GM21576 (cell line): ENCODE measurements around the gene TRIM66.

Experiments used
- ATAC-seq: cut with Tn5 transposase; IDR thresholded peaks from one replicate; pipeline ENCODE4 v1.9.1; 2021; ENCODE audit warnings: mild to moderate bottlenecking, moderate library complexity; ENCODE audit not compliant: unreplicated experiment

Gene TRIM66

DNA sequence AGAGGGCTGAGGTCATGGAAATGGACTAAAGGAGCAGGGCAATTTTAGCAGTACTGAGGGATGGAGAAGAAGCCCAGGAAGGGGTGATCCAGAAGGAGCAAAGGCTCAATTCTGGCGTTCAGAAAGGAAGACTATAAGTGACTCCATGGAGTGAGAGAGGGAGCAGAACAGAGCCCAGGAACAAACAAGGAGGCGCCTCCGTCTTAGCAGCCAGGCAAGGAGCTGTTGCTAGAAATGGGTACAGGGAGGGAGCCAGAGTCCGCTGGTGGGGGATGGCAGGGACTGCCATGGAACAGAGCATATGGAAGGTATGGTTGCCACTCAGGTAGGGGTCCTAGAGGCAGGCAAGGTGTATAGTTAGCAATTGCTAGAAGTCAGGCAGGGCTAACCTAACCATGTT, 68.0 kb downstream of the TRIM66 start:
- no peak for ATAC-seq

DNA sequence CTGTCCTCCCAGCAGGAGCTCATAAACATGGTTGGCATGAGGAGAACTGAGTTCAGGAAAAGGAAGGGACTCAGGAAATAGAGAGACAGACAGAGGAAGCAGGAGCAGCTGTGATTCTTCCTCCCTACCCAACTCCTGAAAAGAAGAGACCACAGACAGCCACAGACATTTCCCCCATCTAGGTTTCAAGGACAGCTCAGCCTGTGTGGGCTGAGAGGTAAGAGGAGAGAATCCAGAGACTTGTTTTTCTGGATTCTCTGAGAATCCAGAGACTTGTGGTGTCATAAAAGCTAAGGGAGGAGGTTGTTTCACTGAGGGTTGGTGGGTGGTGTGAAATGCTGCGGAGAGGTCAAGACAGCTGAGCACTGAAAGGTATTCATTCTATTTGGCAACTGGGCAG, 69.4 kb downstream of the TRIM66 start:
- no peak for ATAC-seq

DNA sequence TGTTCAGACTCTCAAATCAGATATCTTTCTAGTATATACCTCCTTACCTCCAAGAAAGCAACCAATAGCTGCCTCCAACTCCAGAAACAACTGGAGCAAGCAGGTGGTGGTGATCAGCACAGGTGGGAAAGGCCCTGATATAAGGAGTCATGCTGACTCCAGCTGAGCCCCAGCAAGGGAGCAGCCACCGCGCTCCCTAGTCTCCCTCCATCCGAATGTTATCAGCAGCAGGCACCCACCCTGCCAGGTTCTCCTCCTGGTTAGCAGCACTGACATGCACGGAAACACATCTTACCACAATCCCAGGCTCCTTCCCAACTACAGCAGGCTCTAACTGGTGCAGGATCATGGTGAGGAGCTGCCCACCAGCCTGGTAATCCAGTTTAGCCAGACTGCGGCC, 69.9 kb downstream of the TRIM66 start:
- ATAC-seq, result no peak

DNA sequence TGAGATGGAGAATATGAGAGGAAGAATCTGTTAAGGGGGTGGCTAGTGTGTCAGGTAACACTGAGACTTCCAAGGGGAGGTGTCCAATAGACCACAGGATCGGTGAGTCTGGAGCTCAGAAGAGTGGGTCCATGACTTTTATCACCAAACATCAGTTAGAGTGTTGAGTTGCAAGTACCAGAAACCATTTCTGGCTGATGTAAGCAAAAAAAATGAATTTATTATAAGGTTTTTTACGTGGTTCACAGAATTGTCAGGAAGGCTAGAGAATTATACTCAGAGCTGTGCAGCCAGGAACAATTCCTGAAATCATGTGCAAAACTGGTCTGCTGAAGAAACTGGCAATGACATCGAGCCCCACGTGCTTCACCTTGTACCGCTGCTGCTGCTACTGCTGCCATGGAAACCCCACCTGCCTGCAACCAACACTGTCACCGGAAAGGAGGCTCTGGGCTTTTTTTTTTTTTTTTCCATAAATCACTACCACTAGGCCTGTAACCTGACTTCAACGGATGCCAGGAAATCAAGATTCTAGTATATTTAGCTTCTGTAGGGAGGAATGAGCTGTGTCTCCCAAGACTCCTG, 71.8 kb downstream of the TRIM66 start:
- ATAC-seq, result no peak

DNA sequence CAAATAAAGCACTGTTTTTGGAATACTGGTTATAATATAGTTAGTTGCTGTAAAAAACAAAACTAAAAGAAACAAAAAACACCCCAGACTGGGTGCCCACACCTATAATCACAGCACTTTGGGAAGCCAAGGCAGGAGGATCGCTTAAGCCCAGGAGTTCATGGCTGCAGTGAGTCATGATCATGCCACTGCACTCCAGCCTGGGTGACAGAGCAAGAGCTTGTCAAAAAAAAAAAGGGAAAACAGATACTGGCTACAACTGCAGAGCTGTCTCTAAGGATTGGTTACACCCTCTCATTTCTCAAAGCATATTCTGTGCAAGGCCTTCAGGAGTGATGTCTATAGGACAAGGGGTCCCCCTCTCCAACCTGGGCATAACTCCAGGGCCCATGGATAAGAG, 73.8 kb downstream of the TRIM66 start:
- no peak for ATAC-seq

DNA sequence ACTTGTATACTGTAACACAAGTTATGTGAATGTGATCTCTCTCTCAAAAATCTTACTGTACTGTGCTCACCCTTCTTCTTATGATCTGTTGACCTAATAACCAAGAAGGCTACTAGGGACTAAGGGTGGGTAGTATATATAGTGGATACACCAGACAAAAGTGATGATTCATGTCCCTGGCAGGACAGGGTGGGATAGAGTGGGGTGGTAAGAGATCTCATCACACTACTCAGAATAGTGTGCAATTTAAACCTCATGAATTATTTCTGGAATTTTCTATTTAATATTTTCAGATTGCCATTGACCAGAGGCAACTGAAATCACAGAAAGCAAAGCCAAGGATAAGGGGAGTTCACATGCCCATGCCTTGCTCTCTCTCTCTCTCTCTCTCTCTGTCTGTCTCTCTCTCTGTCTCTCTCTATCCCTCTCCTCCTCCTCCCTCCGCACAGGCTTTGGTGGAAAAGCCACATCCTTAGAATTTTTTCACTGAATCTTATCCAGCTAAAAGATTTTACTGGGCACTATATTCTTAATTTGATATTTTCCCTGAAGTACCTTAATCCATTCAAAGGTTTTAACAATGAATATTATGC, 76.4 kb downstream of the TRIM66 start:
- ATAC-seq, result no peak

DNA sequence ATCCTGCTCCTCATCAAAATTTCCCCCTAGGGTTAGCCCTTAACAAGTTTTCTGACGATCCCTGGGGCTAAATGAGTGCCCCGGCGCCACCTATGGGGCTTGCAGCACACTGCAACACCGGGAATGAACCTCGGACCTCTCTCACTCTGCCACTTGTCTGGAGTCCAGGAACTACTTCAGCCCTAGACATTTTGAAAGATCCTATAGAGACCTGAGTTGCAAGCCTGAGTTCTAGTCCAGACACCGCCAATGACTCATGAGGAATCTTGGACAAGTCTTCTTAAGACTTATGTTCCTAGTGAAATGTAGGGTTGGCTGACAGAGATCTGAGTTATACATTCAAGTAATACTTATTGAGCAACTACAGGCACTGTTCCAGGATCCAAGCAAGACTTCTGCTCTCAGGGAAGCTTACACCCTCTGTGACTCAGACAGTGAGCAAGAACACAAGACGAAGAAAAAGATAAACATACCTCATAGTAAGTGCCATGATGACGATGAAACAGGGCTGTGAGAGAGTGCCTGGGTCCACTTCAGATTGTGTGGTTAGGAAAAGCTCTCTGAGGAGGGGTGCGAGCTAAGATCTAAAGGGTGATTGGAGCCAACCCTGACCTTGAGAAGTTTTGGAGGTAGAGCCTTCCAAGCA, 78.3 kb downstream of the TRIM66 start:
- peak; percentile 82 for ATAC-seq

DNA sequence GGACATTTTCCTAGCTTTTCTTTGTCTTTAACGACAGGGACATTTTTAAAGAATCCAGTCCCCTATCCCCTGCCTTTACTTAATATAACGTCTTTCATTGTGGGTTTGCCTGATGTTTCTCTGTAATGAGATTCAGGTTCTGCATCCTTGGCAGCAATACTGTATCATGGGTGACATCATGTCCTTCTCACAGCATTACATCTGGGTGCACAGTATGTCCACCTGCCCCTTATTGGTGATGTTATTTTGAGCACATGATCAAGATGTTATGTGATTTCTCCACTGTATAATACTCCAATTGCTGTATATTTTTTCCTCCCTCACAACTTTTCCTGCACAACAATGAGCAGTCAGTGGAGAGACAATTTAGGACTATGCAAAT, 78.8 kb downstream of the TRIM66 start:
- ATAC-seq, result no peak

DNA sequence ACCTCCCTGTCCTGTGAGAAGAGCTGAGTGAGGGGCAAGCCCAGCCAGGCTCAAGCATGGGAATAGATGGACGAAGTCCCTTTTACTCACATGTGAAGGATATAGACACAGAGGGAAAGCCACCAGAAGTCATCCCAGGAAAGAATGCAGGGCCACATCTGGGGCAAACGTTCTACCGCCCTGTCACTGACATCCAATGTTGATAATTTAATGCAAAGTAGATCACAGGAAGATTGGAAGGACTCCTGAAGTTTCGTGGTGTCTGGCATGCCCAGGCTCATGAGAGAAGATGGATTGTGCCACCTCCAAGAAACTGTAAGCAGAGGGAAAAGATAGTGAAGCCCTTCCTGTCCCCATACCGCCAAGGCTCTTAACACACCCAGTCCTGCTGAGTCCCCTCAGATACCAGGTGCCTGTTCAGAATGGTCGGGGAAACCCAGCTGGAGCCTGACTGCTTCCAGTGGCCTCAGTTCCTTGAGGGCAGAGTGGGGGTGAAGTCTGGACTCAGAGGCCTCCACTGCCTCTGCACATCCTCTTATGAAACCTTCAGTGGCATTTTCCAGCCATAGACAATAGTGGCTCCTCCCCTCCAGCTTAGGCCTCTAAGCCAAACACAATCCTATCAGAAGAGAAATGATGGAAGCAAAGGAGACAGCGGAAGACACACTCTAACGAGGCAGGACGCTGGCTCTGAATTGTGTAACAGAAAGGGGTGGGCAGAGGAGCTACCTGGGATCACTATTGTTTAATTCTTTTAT, 80.9 kb downstream of the TRIM66 start:
- no peak for ATAC-seq

DNA sequence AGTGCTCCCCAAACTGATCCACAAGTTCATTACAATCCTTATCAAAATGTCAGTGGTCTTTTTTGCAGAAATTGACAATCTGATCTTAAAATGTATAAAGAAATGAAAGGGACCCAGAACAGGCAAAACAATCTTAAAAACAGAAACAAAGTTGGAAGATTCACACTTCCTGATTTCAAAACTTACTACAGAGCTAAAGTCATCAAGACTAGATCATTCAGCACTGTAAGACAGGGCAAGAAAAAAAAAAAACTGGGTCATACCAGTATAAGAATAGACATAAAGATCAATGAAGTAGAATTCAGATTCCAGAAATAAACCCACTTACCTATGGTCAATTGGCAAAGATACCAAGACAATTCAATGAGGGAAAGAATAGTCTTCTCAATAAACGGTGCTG, 84.0 kb downstream of the TRIM66 start:
- no peak for ATAC-seq

DNA sequence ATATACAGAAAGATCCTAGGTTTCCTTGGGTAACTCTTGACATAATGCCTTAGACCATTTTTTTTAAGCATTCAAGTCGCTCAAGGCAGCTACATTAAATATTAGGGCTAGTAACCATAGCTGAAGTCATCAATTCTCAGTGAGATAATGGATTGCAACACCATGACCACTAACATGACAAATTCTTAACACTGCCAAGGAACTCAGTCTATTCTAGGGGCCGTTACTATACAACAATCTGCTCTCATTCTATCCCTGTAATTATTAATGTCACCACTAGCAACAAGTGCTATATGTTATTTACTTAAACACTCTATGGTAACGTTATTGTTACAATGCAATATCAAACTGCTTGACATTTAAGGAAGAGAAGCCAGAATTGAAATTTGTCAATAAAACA, 85.3 kb downstream of the TRIM66 start:
- no peak for ATAC-seq

DNA sequence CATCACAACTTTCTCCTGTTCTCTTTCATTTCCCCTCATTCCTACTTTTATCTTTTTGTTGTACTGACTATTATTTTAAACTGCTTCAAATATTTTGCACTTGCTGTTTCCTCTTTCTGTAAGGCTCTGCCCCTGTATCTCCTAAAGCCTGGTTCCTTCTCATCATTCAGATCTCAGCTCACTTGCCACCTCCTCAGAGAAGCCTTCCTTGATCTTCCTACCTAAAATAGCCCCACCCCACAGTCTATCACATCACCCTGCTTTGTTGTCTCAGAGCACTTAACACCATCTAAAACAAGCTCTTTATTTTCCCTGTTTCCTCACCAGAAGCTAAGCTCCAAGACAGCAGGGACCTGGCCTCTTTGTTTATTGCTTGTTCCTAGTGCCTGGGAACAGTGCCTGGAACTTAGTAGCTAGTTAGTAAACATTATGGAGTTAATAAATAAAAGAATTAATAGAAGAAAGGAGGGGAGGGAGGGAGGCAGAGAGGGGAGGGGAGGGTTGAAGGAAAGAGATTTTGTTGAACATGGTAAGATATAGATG, 85.9 kb downstream of the TRIM66 start:
- ATAC-seq, result no peak

DNA sequence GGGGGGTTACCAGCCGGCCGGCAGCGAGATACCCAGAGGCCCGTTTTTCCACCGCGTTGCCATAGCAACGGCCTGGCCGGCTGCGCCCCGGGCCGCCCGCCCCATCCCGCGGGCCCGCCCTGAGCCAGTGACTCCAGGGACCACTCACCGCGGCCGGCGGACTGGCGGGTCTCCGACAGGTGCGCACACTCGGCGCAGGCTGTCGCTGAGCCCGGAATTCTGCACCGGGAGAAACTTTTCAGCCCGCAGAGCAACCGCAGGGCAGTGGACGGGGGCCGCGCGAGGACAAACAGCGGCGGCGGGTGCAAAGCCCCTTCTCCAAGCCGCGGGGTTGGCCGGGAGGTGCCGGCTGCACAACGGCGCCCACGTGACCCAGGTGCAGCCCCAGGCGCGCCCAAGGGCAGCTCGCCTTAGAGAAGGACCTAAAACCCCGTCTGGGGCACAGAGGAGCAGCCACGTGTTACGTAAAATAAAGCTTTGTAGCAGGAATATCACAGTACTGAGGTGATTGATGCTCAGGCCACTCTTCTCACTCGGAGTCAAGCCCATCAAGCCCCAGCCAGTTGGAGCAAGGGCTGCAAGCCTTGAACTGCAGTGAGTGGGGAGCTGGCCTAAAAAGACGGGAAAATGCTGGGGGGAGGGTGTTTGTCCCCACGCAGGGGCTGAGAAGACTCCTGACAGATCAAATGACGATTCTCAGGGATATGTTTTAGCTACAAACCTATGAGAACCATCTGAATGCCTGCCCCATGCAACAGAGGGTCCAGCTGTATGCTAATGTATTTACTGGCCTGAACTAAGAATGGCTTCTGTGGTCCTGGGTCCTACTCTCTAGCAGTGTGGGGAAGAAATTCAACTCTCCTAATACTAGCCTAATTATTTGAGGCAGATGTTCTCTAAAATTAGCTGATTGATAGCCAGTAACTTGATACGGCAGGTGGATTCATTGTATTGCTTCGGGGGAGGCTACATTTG, 88.2 kb downstream of the TRIM66 start, which contains the start of gene STK33:
STK33 (minus strand) TSS at position 294 of the 975 bp plus-strand sequence. CDS start 119,323 bp downstream, outside the sequence.
- ATAC-seq, result peak; percentile 96

DNA sequence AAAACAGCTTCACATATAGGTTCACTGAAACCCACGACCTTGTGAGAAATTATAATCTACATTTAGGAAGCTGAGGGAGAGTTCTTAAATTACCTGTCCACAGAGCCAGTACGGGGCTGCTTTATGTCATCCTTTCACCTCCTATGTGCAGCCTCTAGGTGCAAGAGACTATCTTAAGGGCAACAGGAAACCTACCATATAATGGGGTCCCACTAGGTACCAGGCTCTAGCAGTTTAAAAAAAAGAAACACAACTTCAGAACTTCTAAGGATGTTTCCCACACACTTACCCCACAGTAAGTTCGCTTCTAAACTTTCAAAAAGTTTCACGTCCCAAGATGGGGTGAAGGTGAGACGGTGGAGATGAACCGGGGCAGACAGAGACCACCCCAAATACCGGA, 89.0 kb downstream of the TRIM66 start:
- peak; percentile 19 for ATAC-seq

DNA sequence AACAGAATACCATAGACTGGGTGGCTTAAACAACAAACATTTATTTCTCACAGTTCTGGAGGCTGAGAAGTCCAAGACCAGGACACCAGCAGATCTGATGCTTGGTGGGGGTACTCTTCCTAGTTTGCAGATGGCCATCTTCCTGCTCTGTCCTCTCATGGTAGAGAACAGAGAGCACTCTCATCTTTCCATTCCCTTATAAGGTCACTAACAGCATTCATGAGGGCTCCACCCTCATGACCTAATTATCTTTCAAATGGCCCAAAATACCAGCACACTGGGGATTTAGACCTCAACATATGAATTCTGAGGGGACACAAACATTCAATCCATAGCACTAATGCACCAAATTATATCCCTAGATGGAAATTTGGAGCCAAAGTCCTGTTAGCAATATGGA, 94.5 kb downstream of the TRIM66 start:
- ATAC-seq, result no peak

DNA sequence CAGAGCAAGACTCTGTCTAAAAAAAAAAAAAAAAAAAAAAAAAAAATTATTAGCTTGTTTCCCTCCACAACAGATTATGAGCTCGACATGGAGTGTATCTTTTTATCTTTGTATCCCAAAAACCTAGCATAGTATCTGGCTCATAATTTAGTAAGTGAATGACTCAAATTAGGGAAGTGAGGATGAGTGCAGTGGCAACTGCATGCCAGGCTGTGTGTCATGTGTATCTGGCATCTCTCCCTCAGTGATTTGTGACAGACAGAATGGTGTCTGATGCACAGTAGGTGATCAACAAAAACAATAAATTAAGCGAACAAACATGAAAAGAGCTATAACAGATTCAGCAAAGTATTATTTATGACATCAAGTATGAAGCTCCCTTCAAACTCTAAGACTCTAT, 95.7 kb downstream of the TRIM66 start:
- no peak for ATAC-seq

DNA sequence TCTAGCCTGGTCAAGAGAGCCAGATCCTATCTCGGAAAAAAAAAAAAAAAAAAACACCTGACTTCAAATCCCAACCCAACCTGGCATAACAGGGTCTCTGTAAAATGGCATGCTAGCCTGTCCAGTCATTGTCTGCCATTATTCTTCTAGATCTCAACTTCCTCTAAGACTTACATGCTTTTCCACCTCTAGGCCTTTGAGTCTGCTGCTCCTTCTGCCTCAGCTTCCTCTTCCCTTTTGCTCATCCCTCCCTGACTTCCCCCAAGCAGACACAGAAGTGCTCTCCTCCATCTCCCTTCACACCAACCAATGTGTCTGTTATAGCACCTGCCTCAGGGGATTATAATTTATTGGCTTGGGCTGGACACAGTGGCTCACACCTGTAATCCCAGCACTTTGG, 96.3 kb downstream of the TRIM66 start:
- ATAC-seq, result no peak

DNA sequence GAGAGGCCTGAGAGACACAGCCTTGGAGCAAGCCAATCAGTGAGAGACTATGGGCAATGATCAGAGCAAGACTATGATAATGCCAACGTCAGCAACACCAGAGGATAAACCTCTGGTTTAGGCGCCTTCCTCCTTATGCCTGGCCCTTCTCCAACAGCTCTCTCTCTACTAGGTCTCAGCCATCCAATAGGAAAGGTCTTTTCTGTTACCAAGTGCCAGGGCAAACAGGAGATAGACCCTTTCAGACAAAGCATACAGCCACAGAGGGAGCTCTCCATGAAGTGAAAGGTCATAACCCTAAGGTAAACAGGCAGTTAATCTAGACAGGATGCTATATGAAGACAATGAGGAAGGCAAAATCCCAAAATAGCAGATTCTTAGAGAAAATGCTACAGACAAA, 98.0 kb downstream of the TRIM66 start:
- no peak for ATAC-seq

DNA sequence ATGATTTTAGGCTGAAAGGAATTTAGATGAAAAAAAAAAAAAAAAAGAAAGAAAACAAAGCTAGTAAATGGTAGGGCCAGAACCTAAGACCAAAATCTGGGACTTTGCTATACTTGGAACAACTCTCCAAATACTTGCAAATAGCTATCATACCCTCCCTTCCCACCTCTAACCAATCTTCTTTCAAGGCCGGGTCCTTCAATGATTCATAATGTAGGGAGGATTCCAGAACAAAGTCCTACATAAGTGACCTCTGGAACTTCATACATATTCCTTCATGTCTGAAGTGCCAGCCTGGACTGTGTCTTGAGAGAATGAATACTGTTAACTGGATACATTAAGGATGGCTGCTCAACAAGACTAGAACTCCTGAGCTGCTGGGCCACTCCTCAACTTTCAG, 98.4 kb downstream of the TRIM66 start:
- no peak for ATAC-seq

DNA sequence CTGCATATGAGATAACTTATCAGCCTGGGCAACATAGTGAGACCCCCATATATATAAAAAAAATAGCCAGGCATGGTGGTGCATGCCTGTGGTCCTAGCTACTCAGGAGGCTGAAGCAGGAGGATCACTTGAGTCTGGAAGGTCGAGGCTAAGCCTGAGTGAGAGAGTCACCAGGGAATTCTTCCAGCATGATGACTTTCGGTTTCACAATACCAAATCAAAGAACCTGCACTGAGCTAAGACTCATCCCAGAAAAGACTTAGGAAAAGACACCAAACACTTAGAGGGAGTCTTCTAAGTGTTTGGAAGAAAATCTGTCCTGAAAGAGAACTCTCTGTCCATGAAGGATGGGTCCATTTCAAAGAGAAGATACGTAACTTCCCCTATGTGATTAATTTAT, 101.2 kb downstream of the TRIM66 start:
- no peak for ATAC-seq
